PFSK-1 (cell line): Measurements from ENCODE around the gene MPND.

ENCODE experiments used
- FOXP2 ChIP-seq: optimal IDR thresholded peaks from 2 replicates; pipeline ENCODE3; 2011; ENCODE audit warnings: borderline replicate concordance, control low read depth, inconsistent platforms; ENCODE audit not compliant: insufficient read depth; ENCODE audit errors: extremely low read length, extremely low read depth
- POLR2AphosphoS5 ChIP-seq: IDR thresholded peaks from 2 replicates; pipeline ENCODE4 v1.6.1; 2012; ENCODE audit warnings: low read depth, mild to moderate bottlenecking, control low read depth, low read length, moderate library complexity
- SIN3A ChIP-seq: IDR thresholded peaks from 2 replicates; pipeline ENCODE4 v1.6.1; 2012; ENCODE audit warnings: mild to moderate bottlenecking, low read length, moderate library complexity, borderline replicate concordance; ENCODE audit not compliant: insufficient read depth
- TAF1 ChIP-seq: IDR thresholded peaks from 2 replicates; pipeline ENCODE4 v1.6.1; 2012; ENCODE audit warnings: low read length, control low read depth, borderline replicate concordance; ENCODE audit not compliant: insufficient read depth
- TF ChIP-seq, protein P1 (sequence below), 2 experiments: IDR thresholded peaks; 2 replicates each; pipeline versions ENCODE4 v1.6.1 to v1.8.0; 2011 to 2012; ENCODE audit warnings: low read depth in 2 of 2, low read length in 2 of 2, control low read depth in 1 of 2, inconsistent platforms in 1 of 2, mild to moderate bottlenecking in 1 of 2, moderate library complexity in 1 of 2; ENCODE audit not compliant: insufficient read depth in 1 of 2

Gene MPND

DNA sequence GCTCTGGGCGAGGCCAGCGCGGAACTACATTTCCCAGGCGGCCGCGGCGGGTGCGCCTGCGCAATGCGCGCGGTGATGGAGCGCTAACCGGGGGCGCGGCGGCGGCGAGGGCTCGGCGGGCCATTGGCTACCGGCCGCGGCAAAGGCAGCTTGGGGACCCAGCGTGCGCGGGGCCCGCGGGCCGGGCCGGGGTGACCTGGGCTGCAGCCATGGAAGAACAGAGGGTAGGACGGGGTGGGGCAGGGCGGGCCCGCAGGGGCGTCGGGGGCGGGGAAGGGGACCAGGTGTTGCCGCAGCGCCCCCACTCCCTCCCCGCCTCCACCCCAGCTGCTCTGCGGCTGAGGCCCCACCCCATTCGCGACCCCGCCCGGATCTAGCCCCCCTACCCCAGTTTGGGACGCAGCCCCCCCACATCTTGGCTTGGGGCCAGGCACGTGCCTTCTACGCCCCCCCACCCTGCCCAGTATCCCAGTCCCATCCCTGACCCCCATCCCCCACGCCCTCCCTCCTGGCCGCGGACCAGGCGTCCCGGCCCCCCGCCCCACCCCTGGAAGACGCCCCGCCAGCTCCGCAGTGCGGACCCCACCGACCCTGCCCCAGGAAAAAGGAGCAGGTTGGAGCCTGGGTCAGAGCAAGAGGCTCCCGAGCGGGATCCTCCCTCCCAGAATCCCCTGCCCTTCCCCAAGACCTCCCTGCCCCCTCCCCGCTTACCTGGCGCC is 38.7 kb upstream of the MPND start, which contains the start of gene FSD1:
Gene FSD1, plus strand, starts transcription at position 61 of the 719 bp plus-strand sequence. Its CDS starts 149 bp downstream, at position 210.
- TF ChIP-seq SIN3A, result no peak
- TF ChIP-seq FOXP2, result no peak
- no peak for TF ChIP-seq POLR2AphosphoS5
- TF ChIP-seq, protein P1, sequence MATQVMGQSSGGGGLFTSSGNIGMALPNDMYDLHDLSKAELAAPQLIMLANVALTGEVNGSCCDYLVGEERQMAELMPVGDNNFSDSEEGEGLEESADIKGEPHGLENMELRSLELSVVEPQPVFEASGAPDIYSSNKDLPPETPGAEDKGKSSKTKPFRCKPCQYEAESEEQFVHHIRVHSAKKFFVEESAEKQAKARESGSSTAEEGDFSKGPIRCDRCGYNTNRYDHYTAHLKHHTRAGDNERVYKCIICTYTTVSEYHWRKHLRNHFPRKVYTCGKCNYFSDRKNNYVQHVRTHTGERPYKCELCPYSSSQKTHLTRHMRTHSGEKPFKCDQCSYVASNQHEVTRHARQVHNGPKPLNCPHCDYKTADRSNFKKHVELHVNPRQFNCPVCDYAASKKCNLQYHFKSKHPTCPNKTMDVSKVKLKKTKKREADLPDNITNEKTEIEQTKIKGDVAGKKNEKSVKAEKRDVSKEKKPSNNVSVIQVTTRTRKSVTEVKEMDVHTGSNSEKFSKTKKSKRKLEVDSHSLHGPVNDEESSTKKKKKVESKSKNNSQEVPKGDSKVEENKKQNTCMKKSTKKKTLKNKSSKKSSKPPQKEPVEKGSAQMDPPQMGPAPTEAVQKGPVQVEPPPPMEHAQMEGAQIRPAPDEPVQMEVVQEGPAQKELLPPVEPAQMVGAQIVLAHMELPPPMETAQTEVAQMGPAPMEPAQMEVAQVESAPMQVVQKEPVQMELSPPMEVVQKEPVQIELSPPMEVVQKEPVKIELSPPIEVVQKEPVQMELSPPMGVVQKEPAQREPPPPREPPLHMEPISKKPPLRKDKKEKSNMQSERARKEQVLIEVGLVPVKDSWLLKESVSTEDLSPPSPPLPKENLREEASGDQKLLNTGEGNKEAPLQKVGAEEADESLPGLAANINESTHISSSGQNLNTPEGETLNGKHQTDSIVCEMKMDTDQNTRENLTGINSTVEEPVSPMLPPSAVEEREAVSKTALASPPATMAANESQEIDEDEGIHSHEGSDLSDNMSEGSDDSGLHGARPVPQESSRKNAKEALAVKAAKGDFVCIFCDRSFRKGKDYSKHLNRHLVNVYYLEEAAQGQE (IDR thresholded peaks at IDR 0.05; ENCODE audit: insufficient read depth in 1 of 2, low read depth in 2 of 2, low read length in 2 of 2), result no peak
- no peak for TF ChIP-seq TAF1

DNA sequence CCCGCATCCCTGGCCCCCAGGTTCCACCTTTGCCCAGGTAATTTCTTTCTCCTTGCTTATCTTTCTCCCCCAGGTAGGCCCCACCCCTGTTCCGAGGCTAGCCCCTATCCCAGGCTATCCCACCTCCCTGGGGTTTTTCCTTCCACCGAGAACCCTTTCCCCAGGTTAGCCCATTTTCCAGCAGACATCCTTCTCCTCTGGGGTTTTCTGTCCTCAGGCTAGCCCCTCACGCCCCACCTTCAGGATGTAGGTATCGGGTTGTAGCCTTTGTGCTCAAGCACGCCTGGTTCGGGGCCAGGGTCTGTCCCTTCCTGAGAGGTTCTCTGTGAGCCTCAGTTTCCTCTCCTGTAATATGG is 38.1 kb upstream of the MPND start:
- TF ChIP-seq, protein P1 (IDR thresholded peaks at IDR 0.05; ENCODE audit: insufficient read depth in 1 of 2, low read depth in 2 of 2, low read length in 2 of 2), result no peak
- TF ChIP-seq POLR2AphosphoS5 (no peak), TAF1 (no peak), SIN3A (no peak), FOXP2 (no peak)

DNA sequence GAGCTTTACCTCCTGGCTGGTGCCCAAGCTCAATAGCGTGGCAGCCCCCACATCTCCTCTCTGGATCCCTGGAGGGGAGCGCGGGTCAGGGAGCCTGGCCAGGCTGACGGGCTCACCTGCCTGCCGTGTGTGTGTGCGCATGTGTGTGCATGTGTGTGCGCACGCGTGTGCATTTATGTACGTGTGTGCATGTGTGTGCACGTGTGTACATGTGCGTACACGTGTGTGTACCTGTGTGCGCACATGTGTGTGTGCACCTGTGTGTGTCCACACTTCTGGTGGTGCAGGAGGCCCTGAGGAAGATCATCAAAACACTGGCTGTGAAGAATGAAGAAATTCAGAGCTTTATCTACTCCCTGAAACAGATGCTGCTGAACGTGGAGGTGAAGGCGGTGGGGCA is 37.7 kb upstream of the MPND start:
- TF ChIP-seq TAF1 (no peak), SIN3A (no peak), POLR2AphosphoS5 (no peak), FOXP2 (no peak)
- TF ChIP-seq, protein P1 (IDR thresholded peaks at IDR 0.05; ENCODE audit: insufficient read depth in 1 of 2, low read depth in 2 of 2, low read length in 2 of 2), result no peak

DNA sequence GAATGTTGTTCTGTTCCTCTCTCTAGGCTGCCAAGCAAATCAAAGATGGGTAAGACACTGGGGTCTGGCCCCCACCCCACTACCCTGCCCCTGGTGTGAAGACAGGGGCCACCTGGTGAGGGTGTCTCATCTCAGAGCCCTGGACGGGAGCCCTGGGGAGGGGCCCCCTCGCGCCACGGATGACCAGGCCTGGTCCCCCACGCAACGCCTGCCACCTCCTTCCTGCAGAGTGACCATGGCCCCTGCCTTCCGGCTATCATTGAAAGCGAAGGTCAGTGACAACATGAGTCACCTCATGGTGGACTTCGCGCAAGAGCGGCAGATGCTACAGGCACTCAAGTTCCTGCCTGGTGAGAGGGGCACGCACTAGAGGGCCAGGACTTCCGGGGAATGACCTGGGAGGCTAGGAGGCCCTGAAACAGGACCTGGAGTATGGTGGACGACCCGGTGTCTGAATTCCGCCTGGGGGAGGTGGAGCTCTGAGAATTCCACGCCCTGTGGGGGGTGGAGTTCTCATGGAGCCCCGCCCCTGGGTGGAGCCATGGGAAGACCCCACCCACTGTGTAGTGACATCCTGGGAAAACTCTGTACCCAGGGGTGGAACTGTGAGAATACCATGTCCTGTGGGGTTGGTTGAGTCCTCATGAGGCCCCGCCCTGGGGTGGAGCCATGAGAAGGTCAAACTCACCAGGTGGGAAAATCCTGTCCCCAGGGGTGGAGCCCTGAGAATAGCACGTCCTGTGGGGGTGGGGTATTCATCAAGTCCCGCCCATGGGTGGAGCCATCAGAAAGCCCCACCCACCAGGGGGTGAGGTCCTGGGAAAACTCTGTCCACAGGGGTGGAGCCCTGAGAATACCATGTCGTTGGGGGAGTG is 32.9 kb upstream of the MPND start:
- TF ChIP-seq TAF1, result no peak
- TF ChIP-seq SIN3A, result no peak
- TF ChIP-seq FOXP2, result no peak
- TF ChIP-seq, protein P1 (IDR thresholded peaks at IDR 0.05; ENCODE audit: insufficient read depth in 1 of 2, low read depth in 2 of 2, low read length in 2 of 2), result no peak
- no peak for TF ChIP-seq POLR2AphosphoS5
